ENCODE results near the gene CPXM2. TPM values are rescaled to one million over a fixed set of nuclear protein-coding genes. Genes with fewer than 3 reads are reported as not detected.

CPXM2 gene
- not detected for polyA plus RNA-seq (2013)

DNA sequence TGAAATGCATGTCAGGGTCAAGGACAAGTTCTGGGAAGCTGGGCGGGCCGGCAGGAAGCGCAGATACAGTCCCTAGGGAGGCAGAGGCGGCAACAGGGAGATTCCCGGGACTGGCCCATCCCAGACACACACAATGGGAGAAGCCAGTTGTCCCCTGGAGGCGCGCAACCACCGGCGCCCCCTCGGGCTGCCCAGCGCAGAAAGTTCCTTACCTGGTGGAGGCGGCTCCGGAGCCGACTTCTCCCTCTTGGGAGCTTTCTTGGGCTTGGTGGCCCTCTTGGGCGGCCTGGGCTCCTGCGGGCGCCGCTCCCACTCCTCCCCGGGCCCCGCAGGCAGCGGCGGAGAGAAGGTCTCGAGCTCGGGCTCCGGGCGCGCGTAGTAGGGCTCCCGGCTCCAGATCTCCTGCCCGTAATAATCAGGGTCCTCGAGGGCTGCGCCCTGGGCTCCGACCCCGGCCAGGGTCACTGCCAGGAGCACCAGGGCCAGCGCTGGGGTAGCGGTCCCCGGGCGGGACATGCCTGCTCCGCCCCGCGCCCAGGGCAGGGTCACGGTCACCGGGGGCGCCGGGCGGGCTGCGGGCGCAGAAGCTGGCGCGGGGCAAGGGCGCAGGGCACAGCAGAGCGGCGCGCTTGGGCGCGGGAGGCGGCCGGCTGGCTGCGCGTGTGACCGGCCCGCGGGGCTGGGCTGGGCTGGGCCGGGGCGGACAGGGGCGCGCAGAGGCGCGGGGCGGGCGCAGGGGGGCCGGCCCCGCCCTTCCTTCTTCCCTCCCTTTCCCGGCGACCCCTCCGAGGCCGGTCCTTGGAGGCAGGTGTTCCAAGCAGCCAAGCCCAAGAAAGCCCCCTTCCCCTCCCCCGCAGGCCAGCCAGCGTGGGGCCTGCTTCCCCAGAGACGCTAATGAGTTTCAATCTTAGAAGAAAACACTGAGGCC is at the start of gene CPXM2:
TSS of gene CPXM2 (minus strand) at position 664 of the 928 bp plus-strand sequence. CDS start at position 516, 148 bp downstream.
- ChIA-PET POLR2A (no interaction called here), CTCF (no interaction called here)
- Histone ChIP-seq H3K36me3 (ENCODE audit: control insufficient read depth in 4 of 4, insufficient read depth in 4 of 4, low read length in 3 of 4) (no peaks in the 10 kb centered on the region), H3K9me3 (ENCODE audit: control extremely low read depth in 1 of 5, control insufficient read depth in 4 of 5, insufficient read depth in 2 of 5, low read depth in 1 of 5, low read length in 4 of 5) (peaks cover 0 to 3% (median 0%) of the 10 kb centered on the region in 5 experiments), H3K4me1 (ENCODE audit: control extremely low read depth in 1 of 4, control insufficient read depth in 4 of 4, insufficient read depth in 4 of 4, low read length in 3 of 4) (no peaks in the 10 kb centered on the region), H3K27ac (ENCODE audit: insufficient read depth in 1 of 2, low read depth in 1 of 2, low read length in 2 of 2, poor library complexity in 1 of 2, severe bottlenecking in 2 of 2) (no peak within 1 kb of the TSS), H3K27me3 (replicated peaks in 2 of 5; ENCODE audit: control insufficient read depth in 4 of 5, insufficient read depth in 5 of 5, low read length in 4 of 5) (peaks cover 6 to 64% (median 14%) of the 10 kb centered on the region in 5 experiments), H3K4me3 (ENCODE audit: control insufficient read depth in 1 of 7, extremely low read depth in 1 of 7, insufficient read depth in 4 of 7, low read depth in 2 of 7, low read length in 6 of 7) (no peak within 1 kb of the TSS)
- DNase-seq, result no peak
- 1% methylated on average over 64 of the region's 80 CpGs for WGBS (ENCODE audit: insufficient coverage)

DNA sequence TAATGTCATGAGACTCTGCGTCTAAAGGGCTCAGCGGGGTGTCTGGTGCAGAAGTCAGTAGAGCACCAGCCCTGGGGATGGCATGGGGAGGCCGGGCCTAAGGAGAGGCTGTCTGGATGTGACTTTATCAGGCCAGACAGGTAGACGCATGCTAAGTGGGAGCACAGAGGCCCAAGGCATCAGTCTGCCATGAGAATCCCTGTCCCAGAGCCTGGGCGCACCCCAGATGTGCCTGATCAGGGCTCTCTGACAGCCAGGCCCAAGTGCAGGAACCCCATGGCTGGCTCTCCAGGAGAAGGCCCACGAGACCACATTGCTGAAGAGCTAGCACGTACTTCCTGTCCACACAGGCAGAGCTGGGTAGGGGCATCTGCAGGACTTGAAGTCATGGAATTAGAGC is 48.0 kb upstream of the CPXM2 start:
- no peak overlapping the region for H3K4me3 ChIP-seq (ENCODE audit: control insufficient read depth in 1 of 7, extremely low read depth in 1 of 7, insufficient read depth in 4 of 7, low read depth in 2 of 7, low read length in 6 of 7)
- WGBS (ENCODE audit: insufficient coverage), result 94% methylated on average over 7 of the region's 7 CpGs
- H3K27me3 ChIP-seq (replicated peaks in 2 of 5; ENCODE audit: control insufficient read depth in 4 of 5, insufficient read depth in 5 of 5, low read length in 4 of 5), result peaks cover 0 to 5% (median 0%) of the 10 kb centered on the region in 5 experiments
- POLR2A ChIA-PET, result no interaction called here
- CTCF ChIA-PET, result interaction anchor here (0.6 kb wide), 1 partner anchor 381 kb away, joined by 4 read pairs; no protein-coding TSS in a partner anchor
- H3K4me1 ChIP-seq (ENCODE audit: control extremely low read depth in 1 of 4, control insufficient read depth in 4 of 4, insufficient read depth in 4 of 4, low read length in 3 of 4), result no peaks in the 10 kb centered on the region
- no peak for DNase-seq
- no peak overlapping the region for H3K27ac ChIP-seq (ENCODE audit: insufficient read depth in 1 of 2, low read depth in 1 of 2, low read length in 2 of 2, poor library complexity in 1 of 2, severe bottlenecking in 2 of 2)
- no peaks in the 10 kb centered on the region for H3K9me3 ChIP-seq (ENCODE audit: control extremely low read depth in 1 of 5, control insufficient read depth in 4 of 5, insufficient read depth in 2 of 5, low read depth in 1 of 5, low read length in 4 of 5)
- no peaks in the 10 kb centered on the region for H3K36me3 ChIP-seq (ENCODE audit: control insufficient read depth in 4 of 4, insufficient read depth in 4 of 4, low read length in 3 of 4)

DNA sequence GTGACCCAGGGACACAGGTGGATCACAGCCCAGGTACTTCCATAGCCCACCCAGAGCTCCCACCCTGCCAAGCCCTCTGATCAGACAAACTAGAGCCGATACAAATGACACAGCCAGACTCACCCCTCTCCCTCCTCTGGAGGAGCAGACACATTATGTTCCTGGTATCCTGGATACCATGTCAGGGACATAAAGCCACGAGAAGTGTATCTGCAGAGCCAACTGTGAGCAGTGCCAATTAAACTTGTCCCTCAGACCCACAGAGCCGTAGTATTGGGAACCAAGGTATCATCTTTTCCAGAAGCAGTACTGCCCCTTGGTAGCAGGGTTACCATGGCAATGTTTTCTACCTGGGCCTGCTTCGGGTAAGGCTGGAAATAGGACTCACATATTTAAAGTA is 47.3 kb upstream of the CPXM2 start:
- WGBS (ENCODE audit: insufficient coverage), result 100% methylated on average over 2 of the region's 4 CpGs
- H3K27ac ChIP-seq (ENCODE audit: insufficient read depth in 1 of 2, low read depth in 1 of 2, low read length in 2 of 2, poor library complexity in 1 of 2, severe bottlenecking in 2 of 2), result no peak overlapping the region
- no peak overlapping the region for H3K4me3 ChIP-seq (ENCODE audit: control insufficient read depth in 1 of 7, extremely low read depth in 1 of 7, insufficient read depth in 4 of 7, low read depth in 2 of 7, low read length in 6 of 7)
- peaks cover 0 to 5% (median 0%) of the 10 kb centered on the region in 5 experiments for H3K27me3 ChIP-seq (replicated peaks in 2 of 5; ENCODE audit: control insufficient read depth in 4 of 5, insufficient read depth in 5 of 5, low read length in 4 of 5)
- ChIA-PET CTCF (no interaction called here), POLR2A (no interaction called here)
- no peaks in the 10 kb centered on the region for H3K4me1 ChIP-seq (ENCODE audit: control extremely low read depth in 1 of 4, control insufficient read depth in 4 of 4, insufficient read depth in 4 of 4, low read length in 3 of 4)
- H3K9me3 ChIP-seq (ENCODE audit: control extremely low read depth in 1 of 5, control insufficient read depth in 4 of 5, insufficient read depth in 2 of 5, low read depth in 1 of 5, low read length in 4 of 5), result no peaks in the 10 kb centered on the region
- H3K36me3 ChIP-seq (ENCODE audit: control insufficient read depth in 4 of 4, insufficient read depth in 4 of 4, low read length in 3 of 4), result no peaks in the 10 kb centered on the region
- no peak for DNase-seq

DNA sequence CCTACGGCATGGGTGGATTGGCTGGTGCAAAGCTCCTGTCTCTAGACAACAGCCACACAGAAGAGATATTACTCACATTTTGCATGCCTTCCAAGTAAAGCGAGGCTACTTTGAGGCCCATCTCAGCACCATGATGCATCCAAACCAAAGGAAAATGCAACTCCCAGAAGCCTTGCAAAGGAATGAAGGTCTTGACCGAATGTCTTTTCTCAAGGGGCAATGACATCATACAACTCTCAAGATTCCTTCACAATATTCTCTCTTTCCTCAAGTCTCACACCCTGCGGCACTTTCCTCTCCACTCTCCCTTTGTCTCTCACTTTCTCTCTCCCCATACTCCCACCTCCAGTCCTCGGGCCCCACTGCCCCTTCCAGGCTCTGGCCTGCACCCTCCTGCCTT is 44.8 kb upstream of the CPXM2 start:
- Histone ChIP-seq H3K9me3 (ENCODE audit: control extremely low read depth in 1 of 5, control insufficient read depth in 4 of 5, insufficient read depth in 2 of 5, low read depth in 1 of 5, low read length in 4 of 5) (peaks cover 0 to 15% (median 0%) of the 10 kb centered on the region in 5 experiments), H3K36me3 (ENCODE audit: control insufficient read depth in 4 of 4, insufficient read depth in 4 of 4, low read length in 3 of 4) (no peaks in the 10 kb centered on the region), H3K27me3 (replicated peaks in 2 of 5; ENCODE audit: control insufficient read depth in 4 of 5, insufficient read depth in 5 of 5, low read length in 4 of 5) (peaks cover 0 to 5% (median 0%) of the 10 kb centered on the region in 5 experiments), H3K4me3 (ENCODE audit: control insufficient read depth in 1 of 7, extremely low read depth in 1 of 7, insufficient read depth in 4 of 7, low read depth in 2 of 7, low read length in 6 of 7) (no peak overlapping the region), H3K4me1 (ENCODE audit: control extremely low read depth in 1 of 4, control insufficient read depth in 4 of 4, insufficient read depth in 4 of 4, low read length in 3 of 4) (no peaks in the 10 kb centered on the region), H3K27ac (ENCODE audit: insufficient read depth in 1 of 2, low read depth in 1 of 2, low read length in 2 of 2, poor library complexity in 1 of 2, severe bottlenecking in 2 of 2) (no peak overlapping the region)
- WGBS (ENCODE audit: insufficient coverage), result 70% methylated on average over 5 of the region's 5 CpGs
- ChIA-PET POLR2A (no interaction called here), CTCF (no interaction called here)
- no peak for DNase-seq

DNA sequence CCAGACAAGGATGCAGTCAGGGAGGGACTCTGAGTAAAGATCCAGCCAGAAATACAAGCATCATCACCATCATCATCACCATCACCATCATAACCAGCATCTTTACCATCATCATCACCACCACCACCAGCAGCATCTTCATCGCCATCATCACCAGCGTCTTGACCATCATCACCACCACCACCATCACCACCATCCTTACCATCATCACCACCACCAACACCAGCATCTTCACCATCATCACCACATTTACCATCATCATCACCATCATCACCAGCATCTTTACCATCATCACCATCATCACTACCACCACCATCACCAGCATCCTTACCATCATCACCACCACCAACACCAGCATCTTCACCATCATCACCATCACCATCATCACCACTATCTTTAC is 44.1 kb upstream of the CPXM2 start:
- no peaks in the 10 kb centered on the region for H3K36me3 ChIP-seq (ENCODE audit: control insufficient read depth in 4 of 4, insufficient read depth in 4 of 4, low read length in 3 of 4)
- H3K4me3 ChIP-seq (ENCODE audit: control insufficient read depth in 1 of 7, extremely low read depth in 1 of 7, insufficient read depth in 4 of 7, low read depth in 2 of 7, low read length in 6 of 7), result no peak overlapping the region
- peaks cover 0 to 5% (median 0%) of the 10 kb centered on the region in 5 experiments for H3K27me3 ChIP-seq (replicated peaks in 2 of 5; ENCODE audit: control insufficient read depth in 4 of 5, insufficient read depth in 5 of 5, low read length in 4 of 5)
- H3K4me1 ChIP-seq (ENCODE audit: control extremely low read depth in 1 of 4, control insufficient read depth in 4 of 4, insufficient read depth in 4 of 4, low read length in 3 of 4), result no peaks in the 10 kb centered on the region
- H3K27ac ChIP-seq (ENCODE audit: insufficient read depth in 1 of 2, low read depth in 1 of 2, low read length in 2 of 2, poor library complexity in 1 of 2, severe bottlenecking in 2 of 2), result no peak overlapping the region
- no peak for DNase-seq
- POLR2A ChIA-PET, result no interaction called here
- CTCF ChIA-PET, result no interaction called here
- H3K9me3 ChIP-seq (ENCODE audit: control extremely low read depth in 1 of 5, control insufficient read depth in 4 of 5, insufficient read depth in 2 of 5, low read depth in 1 of 5, low read length in 4 of 5), result peaks cover 0 to 22% (median 0%) of the 10 kb centered on the region in 5 experiments
- WGBS (ENCODE audit: insufficient coverage), result 100% methylated on average over 2 of the region's 2 CpGs

DNA sequence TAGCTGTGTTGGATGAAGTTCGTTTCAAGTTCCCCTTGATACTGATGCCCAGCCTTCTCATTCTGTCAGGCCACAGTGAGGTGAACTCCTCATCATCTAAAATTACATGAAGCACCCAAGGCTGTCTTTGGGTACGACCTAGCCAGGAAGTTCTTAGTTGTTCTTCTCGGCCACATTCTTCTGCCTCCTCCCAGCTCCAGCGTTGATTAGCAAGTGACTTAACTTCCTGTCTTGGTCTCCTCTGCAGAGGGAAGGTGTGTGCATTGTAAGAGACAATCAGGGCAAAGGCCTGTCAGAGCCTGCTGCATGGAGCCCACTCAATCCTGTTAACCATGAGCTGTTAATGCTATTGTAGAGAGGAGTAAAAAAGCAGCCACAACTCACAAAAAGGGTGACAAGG is 43.2 kb upstream of the CPXM2 start:
- 44% methylated on average over 2 of the region's 4 CpGs for WGBS (ENCODE audit: insufficient coverage)
- Histone ChIP-seq H3K36me3 (ENCODE audit: control insufficient read depth in 4 of 4, insufficient read depth in 4 of 4, low read length in 3 of 4) (no peaks in the 10 kb centered on the region), H3K9me3 (ENCODE audit: control extremely low read depth in 1 of 5, control insufficient read depth in 4 of 5, insufficient read depth in 2 of 5, low read depth in 1 of 5, low read length in 4 of 5) (peaks cover 0 to 31% (median 2%) of the 10 kb centered on the region in 5 experiments), H3K27ac (ENCODE audit: insufficient read depth in 1 of 2, low read depth in 1 of 2, low read length in 2 of 2, poor library complexity in 1 of 2, severe bottlenecking in 2 of 2) (no peak overlapping the region), H3K27me3 (replicated peaks in 2 of 5; ENCODE audit: control insufficient read depth in 4 of 5, insufficient read depth in 5 of 5, low read length in 4 of 5) (peaks cover 0 to 5% (median 0%) of the 10 kb centered on the region in 5 experiments), H3K4me1 (ENCODE audit: control extremely low read depth in 1 of 4, control insufficient read depth in 4 of 4, insufficient read depth in 4 of 4, low read length in 3 of 4) (no peaks in the 10 kb centered on the region), H3K4me3 (ENCODE audit: control insufficient read depth in 1 of 7, extremely low read depth in 1 of 7, insufficient read depth in 4 of 7, low read depth in 2 of 7, low read length in 6 of 7) (no peak overlapping the region)
- POLR2A ChIA-PET, result no interaction called here
- CTCF ChIA-PET, result no interaction called here
- no peak for DNase-seq

GRCh38 chr10:123930340-123931001 is 38.9 kb upstream of the CPXM2 start:
- ChIA-PET POLR2A (no interaction called here), CTCF (no interaction called here)
- no peak overlapping the region for H3K27ac ChIP-seq (ENCODE audit: insufficient read depth in 1 of 2, low read depth in 1 of 2, low read length in 2 of 2, poor library complexity in 1 of 2, severe bottlenecking in 2 of 2)

More at GRCh38 chr10:123930340-123931001, 38.9 kb upstream of the CPXM2 start:
- Histone ChIP-seq H3K9me3 (ENCODE audit: control extremely low read depth in 1 of 5, control insufficient read depth in 4 of 5, insufficient read depth in 2 of 5, low read depth in 1 of 5, low read length in 4 of 5) (peaks cover 0 to 39% (median 5%) of the 10 kb centered on the region in 5 experiments), H3K4me3 (ENCODE audit: control insufficient read depth in 1 of 7, extremely low read depth in 1 of 7, insufficient read depth in 4 of 7, low read depth in 2 of 7, low read length in 6 of 7) (no peak overlapping the region), H3K36me3 (ENCODE audit: control insufficient read depth in 4 of 4, insufficient read depth in 4 of 4, low read length in 3 of 4) (no peaks in the 10 kb centered on the region), H3K4me1 (ENCODE audit: control extremely low read depth in 1 of 4, control insufficient read depth in 4 of 4, insufficient read depth in 4 of 4, low read length in 3 of 4) (no peaks in the 10 kb centered on the region), H3K27me3 (replicated peaks in 2 of 5; ENCODE audit: control insufficient read depth in 4 of 5, insufficient read depth in 5 of 5, low read length in 4 of 5) (peaks cover 0 to 7% (median 0%) of the 10 kb centered on the region in 5 experiments)
- 95% methylated on average over 7 of the region's 9 CpGs for WGBS (ENCODE audit: insufficient coverage)
- DNase-seq, result no peak

Measured in common myeloid progenitor, CD34-positive (primary cell).